ENCODE data around the gene GAREM1. TPM values are rescaled to one million over a fixed set of nuclear protein-coding genes. Genes with fewer than 3 reads are reported as not detected.

GAREM1 gene
- total RNA-seq, 1 experiment from 2014 or later = 11.1 TPM

DNA sequence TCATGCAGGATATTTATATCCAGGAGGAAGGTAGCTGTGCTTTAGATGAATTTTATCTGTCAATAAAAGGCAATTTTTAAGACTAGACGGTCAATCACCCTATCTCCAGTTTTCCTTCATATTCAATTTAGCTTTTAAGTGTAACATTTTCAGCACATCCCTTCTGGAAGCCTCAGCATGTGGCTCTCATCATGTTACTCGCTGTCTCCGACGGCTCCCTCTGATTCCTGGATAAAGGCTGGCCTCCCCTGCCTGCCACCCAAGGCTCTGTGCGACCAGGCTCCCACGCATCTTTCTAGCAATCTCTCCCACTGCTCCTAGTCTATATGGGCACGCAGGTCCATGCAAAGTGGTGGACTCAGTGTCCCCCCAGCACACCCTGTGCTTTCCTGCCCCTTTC, 196.4 kb downstream of the GAREM1 start:
- no peaks in the 10 kb centered on the region for H3K27me3 ChIP-seq (ENCODE audit: insufficient read depth, low read length)
- POLR2A ChIA-PET = no interaction called here
- intact Hi-C loops (cut with micrococcal nuclease) = loop anchor here (2.0 to 5.0 kb wide), 2 partner anchors 117 to 196 kb away; partner anchors contain the start of gene GAREM1
- TF ChIP-seq ELF1 (IDR thresholded peaks at IDR 0.05; ENCODE audit: borderline replicate concordance, low read depth) (no peak), RAD21 (IDR thresholded peaks at IDR 0.05; ENCODE audit: low read depth) (no peak), ZFX (IDR thresholded peaks at IDR 0.05) (no peak)
- TF ChIP-seq, protein P1, sequence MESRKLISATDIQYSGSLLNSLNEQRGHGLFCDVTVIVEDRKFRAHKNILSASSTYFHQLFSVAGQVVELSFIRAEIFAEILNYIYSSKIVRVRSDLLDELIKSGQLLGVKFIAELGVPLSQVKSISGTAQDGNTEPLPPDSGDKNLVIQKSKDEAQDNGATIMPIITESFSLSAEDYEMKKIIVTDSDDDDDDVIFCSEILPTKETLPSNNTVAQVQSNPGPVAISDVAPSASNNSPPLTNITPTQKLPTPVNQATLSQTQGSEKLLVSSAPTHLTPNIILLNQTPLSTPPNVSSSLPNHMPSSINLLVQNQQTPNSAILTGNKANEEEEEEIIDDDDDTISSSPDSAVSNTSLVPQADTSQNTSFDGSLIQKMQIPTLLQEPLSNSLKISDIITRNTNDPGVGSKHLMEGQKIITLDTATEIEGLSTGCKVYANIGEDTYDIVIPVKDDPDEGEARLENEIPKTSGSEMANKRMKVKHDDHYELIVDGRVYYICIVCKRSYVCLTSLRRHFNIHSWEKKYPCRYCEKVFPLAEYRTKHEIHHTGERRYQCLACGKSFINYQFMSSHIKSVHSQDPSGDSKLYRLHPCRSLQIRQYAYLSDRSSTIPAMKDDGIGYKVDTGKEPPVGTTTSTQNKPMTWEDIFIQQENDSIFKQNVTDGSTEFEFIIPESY (IDR thresholded peaks at IDR 0.05; ENCODE audit: extremely low read depth, insufficient replicate concordance, low read length) = no peak
- TF ChIP-seq, protein P2, sequence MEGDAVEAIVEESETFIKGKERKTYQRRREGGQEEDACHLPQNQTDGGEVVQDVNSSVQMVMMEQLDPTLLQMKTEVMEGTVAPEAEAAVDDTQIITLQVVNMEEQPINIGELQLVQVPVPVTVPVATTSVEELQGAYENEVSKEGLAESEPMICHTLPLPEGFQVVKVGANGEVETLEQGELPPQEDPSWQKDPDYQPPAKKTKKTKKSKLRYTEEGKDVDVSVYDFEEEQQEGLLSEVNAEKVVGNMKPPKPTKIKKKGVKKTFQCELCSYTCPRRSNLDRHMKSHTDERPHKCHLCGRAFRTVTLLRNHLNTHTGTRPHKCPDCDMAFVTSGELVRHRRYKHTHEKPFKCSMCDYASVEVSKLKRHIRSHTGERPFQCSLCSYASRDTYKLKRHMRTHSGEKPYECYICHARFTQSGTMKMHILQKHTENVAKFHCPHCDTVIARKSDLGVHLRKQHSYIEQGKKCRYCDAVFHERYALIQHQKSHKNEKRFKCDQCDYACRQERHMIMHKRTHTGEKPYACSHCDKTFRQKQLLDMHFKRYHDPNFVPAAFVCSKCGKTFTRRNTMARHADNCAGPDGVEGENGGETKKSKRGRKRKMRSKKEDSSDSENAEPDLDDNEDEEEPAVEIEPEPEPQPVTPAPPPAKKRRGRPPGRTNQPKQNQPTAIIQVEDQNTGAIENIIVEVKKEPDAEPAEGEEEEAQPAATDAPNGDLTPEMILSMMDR (IDR thresholded peaks at IDR 0.05 in 2 of 3, conservative IDR thresholded peaks at IDR 0.05 in 1 of 3; ENCODE audit: borderline replicate concordance in 1 of 3, insufficient read depth in 1 of 3, low read depth in 2 of 3, low read length in 2 of 3) = no peak
- no peak overlapping the region for H3K9ac ChIP-seq (ENCODE audit: low read length)
- H3K4me3 ChIP-seq (replicated peaks in 1 of 2; ENCODE audit: low read depth in 1 of 2, low read length in 2 of 2) = no peak overlapping the region
- H3K4me1 ChIP-seq (ENCODE audit: control insufficient read depth in 1 of 2, insufficient read depth in 2 of 2, low read length in 2 of 2) = no peaks in the 10 kb centered on the region
- DNase-seq (ENCODE audit: low read depth, low spot score) (no peak), ATAC-seq (no peak)
- no TSS peak for BruUV-seq (replicated peaks)
- no peaks in the 10 kb centered on the region for H4K20me1 ChIP-seq (ENCODE audit: insufficient read depth)
- no peaks in the 10 kb centered on the region for H3K9me3 ChIP-seq (ENCODE audit: control insufficient read depth in 1 of 2, insufficient read depth in 1 of 2, low read depth in 1 of 2, low read length in 2 of 2)
- no peak overlapping the region for H3K4me2 ChIP-seq (ENCODE audit: low read length)
- no peaks in the 10 kb centered on the region; a peak in 1 of 4 replicates for H3K36me3 ChIP-seq (ENCODE audit: control insufficient read depth in 1 of 2, insufficient read depth in 2 of 2, low read length in 2 of 2)
- CTCF ChIA-PET = interaction anchor here (1.5 to 1.7 kb wide), 2 partner anchors 198 to 277 kb away, joined by 4 to 11 read pairs; no protein-coding TSS in a partner anchor
- H3K79me2 ChIP-seq (ENCODE audit: insufficient read depth, low read length) = no peaks in the 10 kb centered on the region
- H2AFZ ChIP-seq (ENCODE audit: low read depth, low read length, poor library complexity, severe bottlenecking) = no peak overlapping the region
- RAD21 ChIA-PET (ENCODE audit: low non-redundant PET in 1 of 2, low total read pairs in 2 of 2, uncharacterized antibody in 2 of 2, unreplicated experiment in 2 of 2) = no interaction called here
- no peak overlapping the region for H3K27ac ChIP-seq (ENCODE audit: low read depth, low read length)
- no peaks in the 10 kb centered on the region for H3K9me2 ChIP-seq (ENCODE audit: insufficient read depth)

Data from HCT116 (cell line).